GM12873 (cell line): Measurements from ENCODE around the gene HMCN1.

Experiments used
- TF ChIP-seq, protein P1 (sequence below): IDR thresholded peaks from 2 replicates; pipeline ENCODE4 v1.5.1; 2012; ENCODE audit warnings: low read depth, mild to moderate bottlenecking, moderate library complexity, low read length, control low read depth; ENCODE audit not compliant: insufficient read depth; ENCODE audit errors: missing control alignments

HMCN1 gene

DNA sequence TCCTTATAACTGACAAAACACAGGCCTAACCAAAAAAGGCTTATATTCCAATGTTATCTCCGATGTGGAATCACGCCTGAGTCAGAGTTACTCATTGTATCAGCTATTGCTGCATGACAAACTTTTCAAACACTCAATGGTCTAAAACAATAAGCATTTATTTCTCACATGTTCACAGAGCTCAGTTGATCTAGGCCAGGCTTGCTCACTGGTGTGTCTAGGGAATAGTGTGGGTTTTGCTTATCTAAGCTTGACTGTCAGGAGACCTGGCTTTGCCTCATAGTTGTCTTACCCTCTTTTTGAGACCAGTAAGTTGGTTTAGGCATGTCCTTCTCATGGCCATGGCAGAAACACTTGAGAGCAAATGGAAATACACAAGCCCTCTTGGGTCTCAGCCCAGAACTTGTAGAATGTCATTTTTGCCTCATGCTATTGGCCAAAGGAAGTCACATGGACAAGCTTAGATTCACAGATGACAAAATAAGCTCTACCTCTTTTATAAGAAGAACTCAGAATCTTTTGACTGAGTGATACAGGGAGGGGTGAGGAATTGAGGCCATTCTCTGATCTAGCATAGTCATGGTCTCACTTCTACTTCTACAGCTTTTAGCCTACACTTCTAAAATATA lies 130.8 kb downstream of the HMCN1 start:
- TF ChIP-seq, protein P1, sequence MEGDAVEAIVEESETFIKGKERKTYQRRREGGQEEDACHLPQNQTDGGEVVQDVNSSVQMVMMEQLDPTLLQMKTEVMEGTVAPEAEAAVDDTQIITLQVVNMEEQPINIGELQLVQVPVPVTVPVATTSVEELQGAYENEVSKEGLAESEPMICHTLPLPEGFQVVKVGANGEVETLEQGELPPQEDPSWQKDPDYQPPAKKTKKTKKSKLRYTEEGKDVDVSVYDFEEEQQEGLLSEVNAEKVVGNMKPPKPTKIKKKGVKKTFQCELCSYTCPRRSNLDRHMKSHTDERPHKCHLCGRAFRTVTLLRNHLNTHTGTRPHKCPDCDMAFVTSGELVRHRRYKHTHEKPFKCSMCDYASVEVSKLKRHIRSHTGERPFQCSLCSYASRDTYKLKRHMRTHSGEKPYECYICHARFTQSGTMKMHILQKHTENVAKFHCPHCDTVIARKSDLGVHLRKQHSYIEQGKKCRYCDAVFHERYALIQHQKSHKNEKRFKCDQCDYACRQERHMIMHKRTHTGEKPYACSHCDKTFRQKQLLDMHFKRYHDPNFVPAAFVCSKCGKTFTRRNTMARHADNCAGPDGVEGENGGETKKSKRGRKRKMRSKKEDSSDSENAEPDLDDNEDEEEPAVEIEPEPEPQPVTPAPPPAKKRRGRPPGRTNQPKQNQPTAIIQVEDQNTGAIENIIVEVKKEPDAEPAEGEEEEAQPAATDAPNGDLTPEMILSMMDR: no peak

DNA sequence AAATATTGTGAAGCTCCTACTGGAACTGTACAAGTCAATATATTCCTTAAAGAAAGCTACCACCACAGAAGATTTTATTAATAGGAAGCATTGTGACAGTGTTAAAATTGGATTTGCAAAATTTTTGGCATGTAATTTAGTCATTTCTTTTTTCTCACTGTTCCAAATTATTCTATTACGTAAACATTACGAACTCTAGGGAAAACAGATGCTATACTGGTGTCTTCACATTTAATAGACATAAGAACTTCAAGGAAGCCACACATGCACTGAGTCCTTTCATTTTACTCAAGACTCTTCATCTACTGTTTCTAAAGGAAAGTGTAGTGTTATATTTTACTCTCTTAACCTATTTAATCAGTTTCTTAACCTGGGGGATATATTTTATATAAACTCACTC lies 135.4 kb downstream of the HMCN1 start:
- TF ChIP-seq, protein P1: no peak

DNA sequence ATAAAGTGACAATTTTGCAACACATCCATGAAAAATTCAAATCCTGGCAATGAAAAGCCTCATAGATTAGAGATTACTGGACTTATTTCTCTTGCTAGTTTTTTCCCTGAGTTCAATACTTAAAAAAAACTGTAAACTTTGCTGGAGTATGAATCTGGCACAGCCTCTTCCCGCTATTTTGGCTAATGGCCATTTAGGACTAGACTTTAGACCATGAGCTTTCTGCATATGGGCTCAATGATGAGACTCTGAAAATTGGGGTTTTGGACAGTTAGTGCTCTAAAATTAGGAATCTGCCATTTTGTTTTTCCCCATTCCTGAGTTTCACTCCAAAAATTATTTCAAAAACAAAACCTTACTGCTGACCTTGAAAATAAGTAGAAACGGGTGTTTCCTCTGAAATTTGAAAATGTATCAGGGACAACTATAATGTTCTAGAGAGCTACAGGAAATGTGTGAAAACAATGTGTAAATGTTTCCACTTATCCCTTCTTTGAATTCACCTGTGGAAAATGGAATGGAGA lies 137.5 kb downstream of the HMCN1 start:
- TF ChIP-seq, protein P1: no peak

DNA sequence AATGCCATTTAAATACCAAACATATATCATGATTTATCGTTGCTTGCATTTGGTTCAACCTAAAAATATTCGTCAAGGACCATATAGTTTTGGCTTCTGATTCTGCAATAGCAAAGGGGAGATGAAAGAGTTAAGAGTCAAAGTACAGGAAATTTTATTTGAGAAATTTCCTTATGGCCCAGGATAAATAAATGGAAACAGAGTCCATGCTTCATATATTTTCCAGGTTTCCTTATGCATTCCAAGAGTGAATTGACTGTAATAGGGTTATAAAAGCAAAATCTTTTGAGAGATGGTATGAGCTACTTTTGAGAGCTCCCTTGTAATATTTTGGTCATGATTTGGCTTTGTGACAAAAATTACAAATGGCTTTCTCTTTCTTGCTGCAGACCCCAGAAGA lies 140.1 kb downstream of the HMCN1 start:
- TF ChIP-seq, protein P1: no peak

DNA sequence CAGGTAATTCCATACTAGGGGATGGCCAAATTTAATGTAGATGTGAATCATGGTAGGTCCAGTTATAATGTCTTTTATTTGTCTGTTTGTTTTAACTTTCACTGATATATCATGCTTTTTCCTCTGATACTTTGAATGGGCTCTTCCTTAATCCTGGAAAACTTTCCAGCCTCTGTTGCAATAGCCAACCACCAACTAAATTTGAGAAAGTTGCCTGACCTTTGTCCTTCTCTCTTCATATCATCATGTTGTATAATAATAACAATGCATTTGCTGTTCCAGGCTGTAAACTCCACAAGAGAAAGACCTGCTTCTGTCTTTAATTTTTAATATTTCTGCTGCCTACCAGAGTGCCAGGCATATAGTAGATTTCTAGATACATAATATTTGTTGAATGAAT lies 146.1 kb downstream of the HMCN1 start:
- TF ChIP-seq, protein P1: no peak

DNA sequence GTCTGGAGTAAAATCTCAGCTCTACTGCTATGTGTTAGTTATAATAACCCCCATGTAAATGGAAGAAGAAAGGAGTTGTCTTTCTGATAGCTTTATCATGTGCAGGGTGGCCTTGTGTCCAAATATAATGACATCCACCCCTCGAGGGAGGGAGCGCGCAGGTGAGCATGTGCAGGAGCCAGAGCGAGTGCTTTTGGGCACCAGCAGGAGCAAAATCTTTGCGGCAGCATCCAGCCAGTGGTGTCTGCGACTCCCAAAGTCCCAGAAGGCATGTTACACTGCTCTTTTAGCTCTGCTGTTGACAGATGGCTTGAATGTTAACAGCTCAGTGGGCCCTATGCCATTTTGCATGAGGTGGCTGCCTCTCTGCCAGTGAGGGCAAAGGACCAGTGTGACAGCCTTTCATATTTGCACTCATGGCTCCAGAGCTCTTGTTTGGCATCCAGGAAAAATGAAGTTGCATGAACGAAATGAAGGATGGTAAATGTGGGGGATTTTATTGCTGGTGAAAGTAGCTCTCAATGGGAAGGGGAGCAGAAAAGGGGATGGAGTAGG lies 146.7 kb downstream of the HMCN1 start:
- TF ChIP-seq, protein P1: no peak

DNA sequence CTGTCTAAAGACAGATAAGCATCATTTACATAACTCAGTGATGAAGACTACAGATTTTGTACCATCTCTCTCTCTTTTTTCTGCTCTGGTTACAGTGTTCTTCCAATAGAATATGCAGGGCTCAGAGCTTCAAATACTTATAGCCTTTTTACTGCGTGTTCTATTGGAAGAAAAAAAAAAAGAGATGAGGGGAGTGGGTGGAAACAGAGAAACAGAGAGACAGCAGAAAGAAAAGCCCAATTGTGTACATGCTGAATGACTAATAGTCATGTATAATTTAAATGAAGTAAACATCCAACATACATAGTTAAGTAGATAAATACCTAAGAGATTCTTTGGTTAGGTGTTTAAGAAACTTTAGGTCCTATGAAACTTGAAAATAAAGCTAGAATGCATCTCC lies 151.9 kb downstream of the HMCN1 start:
- TF ChIP-seq, protein P1: no peak
